CD4-positive, alpha-beta memory T cell (primary cell): Measurements from ENCODE around the gene CTDSP1. TPM values are rescaled to one million over a fixed set of nuclear protein-coding genes. Genes with fewer than 3 reads are reported as not detected.

Source experiments
- CTCF ChIA-PET: fragments of 350-600 bp; sonication (Branson Sonifier 250); formaldehyde crosslinking; loops from one replicate; lab custom pipeline; 2021; ENCODE audit warnings: inconsistent platforms; ENCODE audit not compliant: partially characterized antibody; lab: Charles Lee
- POLR2A ChIA-PET: fragments of 350-600 bp; sonication (Branson Sonifier 250); formaldehyde crosslinking; loops from one replicate; lab custom pipeline; 2021; ENCODE audit not compliant: partially characterized antibody; lab: Charles Lee
- DNase-seq, 5 donors: peaks; one replicate each; pipeline versions ENCODE4 v3.0.0 to v3.0.0-alpha.2; 2020 to 2022; ENCODE audit warnings: mixed read lengths in 1 of 5
- H3K27ac ChIP-seq: one replicate; pipeline ENCODE4 v1.7.0; 2013; ENCODE audit warnings: low read depth, low read length
- H3K27me3 ChIP-seq: 2 replicates; pipeline ENCODE4 v1.7.0; 2013; ENCODE audit warnings: mild to moderate bottlenecking, low read length, moderate library complexity; ENCODE audit not compliant: insufficient read depth
- H3K36me3 ChIP-seq: 2 replicates; pipeline ENCODE4 v1.7.0; 2013; ENCODE audit warnings: mild to moderate bottlenecking, low read length, moderate library complexity; ENCODE audit not compliant: insufficient read depth
- H3K4me1 ChIP-seq: 2 replicates; pipeline ENCODE4 v1.7.0; 2013; ENCODE audit warnings: mild to moderate bottlenecking, low read length, moderate library complexity; ENCODE audit not compliant: insufficient read depth
- H3K4me3 ChIP-seq, 2 donors: one replicate each; pipeline ENCODE4 v1.7.0; 2013; ENCODE audit warnings: low read length in 2 of 2, mild to moderate bottlenecking in 1 of 2
- H3K9me3 ChIP-seq, 2 donors: one replicate each; pipeline ENCODE4 v1.7.0; 2013; ENCODE audit warnings: low read length in 2 of 2, control low read depth in 1 of 2; ENCODE audit not compliant: control insufficient read depth in 1 of 2
- H3K27ac Mint-ChIP-seq, 7 donors: one replicate each; pipeline ENCODE4 v1.8.0; 2020 to 2021; ENCODE audit warnings: mixed read lengths in 7 of 7, mild to moderate bottlenecking in 6 of 7, inconsistent platforms in 3 of 7, moderate library complexity in 3 of 7
- H3K27me3 Mint-ChIP-seq, 2 donors: one replicate each; pipeline ENCODE4 v1.8.0; 2020 to 2021; ENCODE audit warnings: mixed read lengths in 2 of 2
- H3K36me3 Mint-ChIP-seq, 2 donors: one replicate each; pipeline ENCODE4 v1.8.0; 2020 to 2021; ENCODE audit warnings: mixed read lengths in 2 of 2, inconsistent platforms in 1 of 2, mild to moderate bottlenecking in 1 of 2
- H3K4me1 Mint-ChIP-seq, 4 donors: one replicate each; pipeline ENCODE4 v1.8.0; 2020 to 2021; ENCODE audit warnings: mixed read lengths in 4 of 4, mild to moderate bottlenecking in 1 of 4
- H3K4me3 Mint-ChIP-seq, 8 donors: one replicate each; pipeline ENCODE4 v1.8.0; 2020 to 2021; ENCODE audit warnings: mixed read lengths in 8 of 8, mild to moderate bottlenecking in 7 of 8, moderate library complexity in 6 of 8, inconsistent platforms in 3 of 8
- H3K9me3 Mint-ChIP-seq, 8 donors: one replicate each; pipeline ENCODE4 v1.8.0; 2020 to 2021; ENCODE audit warnings: mixed read lengths in 8 of 8, mild to moderate bottlenecking in 5 of 8, inconsistent platforms in 3 of 8, moderate library complexity in 1 of 8
- intact Hi-C: fragments of 100-400 bp; cut with micrococcal nuclease; formaldehyde crosslinking; loops from one replicate; pipeline ENCODE4 v1.15.1; 2023
- polyA plus RNA-seq, 2 donors: library from polyadenylated mRNA; unstranded; fragments of 300-500 nt; fragmentation: Illumina TruSeq; gene quantifications; one replicate each; pipeline ENCODE4 v1.2.3, GENCODE V29; 2021
- total RNA-seq, 2 experiments: library from RNA; stranded (reverse); gene quantifications; one replicate each; pipeline ENCODE4 v1.2.3, GENCODE V29; 2021

CTDSP1 gene, protein sequence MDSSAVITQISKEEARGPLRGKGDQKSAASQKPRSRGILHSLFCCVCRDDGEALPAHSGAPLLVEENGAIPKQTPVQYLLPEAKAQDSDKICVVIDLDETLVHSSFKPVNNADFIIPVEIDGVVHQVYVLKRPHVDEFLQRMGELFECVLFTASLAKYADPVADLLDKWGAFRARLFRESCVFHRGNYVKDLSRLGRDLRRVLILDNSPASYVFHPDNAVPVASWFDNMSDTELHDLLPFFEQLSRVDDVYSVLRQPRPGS
- total RNA-seq = 100 to 1,000 TPM; 182 to 183 TPM
- 10 to 100 TPM; 26.4 to 37.7 TPM for polyA plus RNA-seq

- H3K27ac Mint-ChIP-seq = peak within 1 kb of the TSS; percentile 89 to 100 (median 96)
- Histone ChIP-seq H3K4me1 (peaks cover 73% of the 10 kb centered on the region), H3K27me3 (no peaks in the 10 kb centered on the region), H3K36me3 (peaks cover 25% of the 10 kb centered on the region), H3K27ac (peak within 1 kb of the TSS; percentile 89), H3K4me3 (peak within 1 kb of the TSS; percentile 29 to 97), H3K9me3 (no peaks in the 10 kb centered on the region)
- peaks cover 0 to 3% (median 0%) of the 10 kb centered on the region in 8 donors for H3K9me3 Mint-ChIP-seq
- peaks cover 6 to 38% of the 10 kb centered on the region in 2 donors for H3K36me3 Mint-ChIP-seq
- CTCF ChIA-PET = interaction anchor here (0.6 to 2.1 kb wide), 4 partner anchors 98 to 127 kb away, joined by 3 to 8 read pairs (median 4); no protein-coding TSS in a partner anchor
- intact Hi-C loops = loop anchor here (1.0 to 5.0 kb wide), 6 partner anchors 67 to 853 kb away; partner anchors contain the start of genes ARPC2, BCS1L, CNPPD1 and RETREG2
- H3K4me1 Mint-ChIP-seq = peaks cover 20 to 73% (median 50%) of the 10 kb centered on the region in 4 donors
- POLR2A ChIA-PET = interaction anchor here (0.7 to 4.3 kb wide), 21 partner anchors 16 to 778 kb away, joined by 3 to 26 read pairs (median 4); partner anchors contain the start of genes AAMP, CATIP, PNKD and TMBIM1
- H3K27me3 Mint-ChIP-seq = no peaks in the 10 kb centered on the region
- DNase-seq = peak; percentile 91 to 95 (median 92)
- H3K4me3 Mint-ChIP-seq = peak within 1 kb of the TSS; percentile 92 to 97 (median 94)
These were observed at the start of gene CTDSP1 for GRCh38 chr2:218399391-218400166. Gene CTDSP1, plus strand, starts transcription at chr2:218399868. Its CDS starts 223 bp downstream, at chr2:218400091.

DNA sequence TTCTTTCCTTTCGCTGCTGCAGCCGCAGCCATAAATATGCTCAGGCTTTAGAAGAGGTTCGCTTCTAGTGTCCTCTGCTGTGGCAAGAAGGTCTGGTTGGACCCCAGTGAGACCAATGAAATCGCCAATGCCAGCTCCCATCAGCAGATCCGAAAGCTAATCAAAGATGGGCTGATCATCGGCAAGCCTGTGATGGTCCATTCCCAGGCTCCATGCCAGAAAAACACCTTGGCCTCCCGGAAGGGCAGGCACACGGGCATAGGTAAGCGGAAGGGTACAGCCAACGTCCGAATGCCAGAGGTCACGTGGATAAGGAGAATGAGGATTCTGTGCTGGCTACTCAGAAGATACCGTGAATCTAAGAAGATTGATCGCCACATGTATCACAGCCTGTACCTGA is 45.6 kb upstream of the CTDSP1 start:
- no peaks in the 10 kb centered on the region for H3K27me3 Mint-ChIP-seq
- intact Hi-C loops = no loop called here
- Histone ChIP-seq H3K27me3 (no peaks in the 10 kb centered on the region), H3K36me3 (no peaks in the 10 kb centered on the region), H3K4me1 (peaks cover 6% of the 10 kb centered on the region), H3K9me3 (peaks cover 0 to 7% of the 10 kb centered on the region in 2 donors), H3K4me3 (no peak overlapping the region), H3K27ac (no peak overlapping the region)
- DNase-seq = no peak
- no peak overlapping the region for H3K27ac Mint-ChIP-seq
- H3K36me3 Mint-ChIP-seq = peaks cover 2 to 4% of the 10 kb centered on the region in 2 donors
- CTCF ChIA-PET = interaction anchor here (1.1 to 8.3 kb wide), 5 partner anchors 15 to 81 kb away, joined by 3 to 151 read pairs (median 136); partner anchors contain the start of genes AAMP, PNKD and TMBIM1
- H3K4me1 Mint-ChIP-seq = peaks cover 0 to 2% (median under 1%) of the 10 kb centered on the region in 4 donors
- POLR2A ChIA-PET = interaction anchor here (0.5 kb wide), 1 partner anchor 8 kb away, joined by 4 read pairs; no protein-coding TSS in a partner anchor
- H3K4me3 Mint-ChIP-seq = no peak overlapping the region
- H3K9me3 Mint-ChIP-seq = peaks cover 0 to 27% (median 16%) of the 10 kb centered on the region in 8 donors

DNA sequence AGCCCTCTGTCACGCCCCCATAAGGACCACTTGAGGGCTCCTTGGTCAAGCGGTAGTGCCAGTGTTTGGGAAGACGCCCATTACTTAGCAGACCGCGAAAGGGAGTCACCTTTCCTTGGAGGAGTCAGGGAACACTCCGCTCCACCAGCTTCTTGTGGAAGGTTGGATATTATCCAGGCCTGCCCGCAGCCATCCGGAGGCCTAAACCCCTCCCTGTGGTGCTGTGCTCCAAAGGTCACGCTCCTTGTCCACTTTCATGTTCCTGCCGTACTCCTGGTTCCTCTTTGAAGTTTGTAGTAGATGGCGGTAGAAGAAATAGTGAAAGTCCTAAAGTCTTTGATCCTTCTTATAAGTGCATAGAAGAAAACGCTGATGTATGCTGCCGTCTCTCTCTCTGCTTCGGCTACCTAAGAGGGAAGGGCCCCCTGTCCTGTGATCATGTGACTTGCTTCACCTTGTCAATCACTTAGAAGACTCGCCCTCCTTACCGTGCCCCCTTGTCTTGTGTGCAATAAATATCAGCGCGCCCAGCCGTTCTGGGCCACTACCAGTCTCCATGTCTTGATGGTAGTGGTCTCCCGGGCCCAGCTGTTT is 44.7 kb upstream of the CTDSP1 start:
- Histone ChIP-seq H3K36me3 (no peaks in the 10 kb centered on the region), H3K27ac (no peak overlapping the region), H3K27me3 (no peaks in the 10 kb centered on the region), H3K4me3 (no peak overlapping the region), H3K9me3 (peaks cover 0 to 7% of the 10 kb centered on the region in 2 donors), H3K4me1 (peaks cover 6% of the 10 kb centered on the region)
- H3K4me1 Mint-ChIP-seq = peaks cover 0 to 2% (median under 1%) of the 10 kb centered on the region in 4 donors
- H3K36me3 Mint-ChIP-seq = peaks cover 2 to 4% of the 10 kb centered on the region in 2 donors
- CTCF ChIA-PET = interaction anchor here (0.6 to 8.3 kb wide), 12 partner anchors 10 to 168 kb away, joined by 3 to 151 read pairs (median 12); partner anchors contain the start of genes AAMP, PNKD and TMBIM1
- H3K27ac Mint-ChIP-seq = no peak overlapping the region
- no peak overlapping the region for H3K4me3 Mint-ChIP-seq
- no peaks in the 10 kb centered on the region for H3K27me3 Mint-ChIP-seq
- peaks cover 0 to 24% (median 15%) of the 10 kb centered on the region in 8 donors for H3K9me3 Mint-ChIP-seq
- no peak for DNase-seq
- POLR2A ChIA-PET = interaction anchor here (1.3 to 2.4 kb wide), 2 partner anchors 64 to 68 kb away, joined by 4 to 14 read pairs; no protein-coding TSS in a partner anchor
- intact Hi-C loops = no loop called here

DNA sequence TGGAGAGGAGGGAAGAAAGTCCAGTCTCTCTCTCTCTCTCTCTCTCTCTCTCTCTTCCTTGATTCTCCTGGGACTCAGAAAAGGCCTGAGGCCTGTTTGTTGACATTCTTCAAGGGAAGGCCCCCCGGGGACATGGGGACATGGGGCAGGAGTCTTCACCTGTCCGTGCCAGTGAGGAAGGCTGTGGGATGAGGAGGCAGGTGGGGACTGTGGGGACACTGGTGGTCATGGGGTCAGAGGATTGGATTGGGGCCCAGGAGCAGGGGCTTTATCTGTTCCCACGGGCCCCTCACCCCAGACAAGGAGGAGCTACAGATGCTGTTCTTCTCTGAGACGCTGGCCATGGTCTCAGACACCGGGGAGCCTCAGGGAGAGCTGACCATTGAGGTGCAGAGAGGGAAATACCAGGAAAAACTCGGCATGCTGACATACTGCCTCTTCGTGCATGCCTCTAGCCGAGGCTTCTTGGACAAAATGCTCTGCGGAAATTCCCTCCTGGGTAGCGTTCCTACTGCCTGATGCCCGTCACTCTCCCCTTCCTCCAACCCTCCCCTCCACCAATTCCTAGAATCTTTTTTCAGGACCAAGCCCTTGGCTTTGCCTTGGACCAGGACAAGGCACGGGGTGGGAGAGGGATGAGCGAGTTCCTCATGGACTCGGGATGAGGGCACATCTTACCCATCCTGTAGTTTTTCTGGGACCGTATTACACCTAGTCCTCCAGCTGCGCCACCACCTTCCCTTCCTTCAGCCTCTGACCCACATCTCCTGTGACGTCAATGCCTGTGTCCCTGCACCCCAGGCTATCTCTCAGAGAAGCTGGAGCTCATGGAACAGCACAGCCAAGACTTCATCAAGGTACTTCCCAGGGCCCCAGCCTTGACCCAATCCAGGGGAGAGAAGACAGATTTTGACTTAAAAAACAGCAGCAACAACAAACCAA is 42.2 kb upstream of the CTDSP1 start:
- Mint-ChIP-seq H3K27me3 (no peaks in the 10 kb centered on the region), H3K4me1 (peaks cover 0 to 2% (median under 1%) of the 10 kb centered on the region in 4 donors), H3K9me3 (peaks cover 0 to 4% (median 1%) of the 10 kb centered on the region in 8 donors), H3K4me3 (no peak overlapping the region), H3K27ac (no peak overlapping the region), H3K36me3 (no peaks in the 10 kb centered on the region)
- Histone ChIP-seq H3K4me3 (no peak overlapping the region), H3K27ac (no peak overlapping the region), H3K9me3 (no peaks in the 10 kb centered on the region), H3K27me3 (no peaks in the 10 kb centered on the region), H3K36me3 (no peaks in the 10 kb centered on the region), H3K4me1 (peaks cover 6% of the 10 kb centered on the region)
- no peak for DNase-seq
- ChIA-PET CTCF (interaction anchor here (0.5 to 8.3 kb wide), 29 partner anchors 7 to 381 kb away, joined by 3 to 151 read pairs (median 7); partner anchors contain the start of genes AAMP, PNKD and TMBIM1), POLR2A (interaction anchor here (0.6 to 2.4 kb wide), 15 partner anchors 35 to 172 kb away, joined by 3 to 14 read pairs (median 3); partner anchors contain the start of genes AAMP, CTDSP1 and PNKD)
- intact Hi-C loops = no loop called here

DNA sequence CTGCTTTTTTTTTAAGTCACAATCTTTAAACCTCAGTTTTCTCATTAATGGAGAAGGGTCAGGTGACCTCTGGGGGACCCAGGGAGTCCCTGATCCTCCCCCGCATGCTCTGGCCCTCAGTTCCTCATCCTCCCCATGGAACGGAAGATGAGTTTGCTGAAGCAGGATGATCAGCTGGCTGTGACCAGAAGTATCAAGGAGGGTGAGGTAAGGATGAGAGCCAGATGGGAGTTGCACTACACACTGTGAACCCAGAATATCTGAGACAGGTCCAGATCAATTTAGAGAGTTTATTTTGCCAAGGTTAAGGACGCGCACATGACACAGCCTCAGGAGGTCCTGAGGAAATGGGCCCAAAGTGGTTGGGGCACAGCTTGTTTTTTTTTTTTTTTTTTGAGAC is 39.2 kb upstream of the CTDSP1 start:
- ChIA-PET CTCF (interaction anchor here (0.8 to 8.3 kb wide), 3 partner anchors 29 to 66 kb away, joined by 4 to 151 read pairs (median 32); partner anchors contain the start of gene TMBIM1), POLR2A (no interaction called here)
- Mint-ChIP-seq H3K4me3 (no peak overlapping the region), H3K27me3 (no peaks in the 10 kb centered on the region), H3K36me3 (no peaks in the 10 kb centered on the region), H3K9me3 (no peaks in the 10 kb centered on the region), H3K27ac (no peak overlapping the region), H3K4me1 (peaks cover 0 to 4% (median 2%) of the 10 kb centered on the region in 4 donors)
- Histone ChIP-seq H3K27ac (no peak overlapping the region), H3K9me3 (no peaks in the 10 kb centered on the region), H3K4me3 (no peak overlapping the region), H3K4me1 (peaks cover 6% of the 10 kb centered on the region), H3K36me3 (no peaks in the 10 kb centered on the region), H3K27me3 (no peaks in the 10 kb centered on the region)
- no peak for DNase-seq
- intact Hi-C loops = no loop called here

DNA sequence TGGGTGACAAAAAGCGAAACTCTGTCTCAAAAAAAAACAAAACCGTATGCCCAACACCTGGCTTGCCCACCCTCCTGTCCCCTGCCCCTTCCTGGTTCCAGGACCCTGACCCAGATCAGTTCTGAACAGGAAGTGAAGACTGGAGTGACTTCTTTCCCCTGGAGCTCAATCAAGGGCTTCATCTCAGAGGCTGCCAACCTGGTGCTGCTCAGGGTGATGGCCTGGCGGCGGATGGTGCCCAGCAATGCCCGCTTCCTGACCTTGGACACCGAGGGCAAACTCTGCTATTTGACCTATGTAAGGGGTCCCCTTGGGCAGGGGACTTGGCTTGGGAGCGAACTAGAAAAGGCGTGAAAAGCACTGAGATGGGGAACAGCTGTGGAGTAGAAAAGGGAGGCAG is 37.1 kb upstream of the CTDSP1 start:
- H3K9me3 Mint-ChIP-seq = peaks cover 0 to 3% (median 0%) of the 10 kb centered on the region in 8 donors
- H3K4me1 Mint-ChIP-seq = peaks cover 1 to 13% (median 5%) of the 10 kb centered on the region in 4 donors
- peaks cover 8% of the 10 kb centered on the region for H3K4me1 ChIP-seq
- H3K27ac ChIP-seq = no peak overlapping the region
- H3K4me3 ChIP-seq = no peak overlapping the region
- intact Hi-C loops = no loop called here
- H3K36me3 ChIP-seq = no peaks in the 10 kb centered on the region
- no peaks in the 10 kb centered on the region for H3K36me3 Mint-ChIP-seq
- no peak overlapping the region for H3K4me3 Mint-ChIP-seq
- H3K27me3 Mint-ChIP-seq = no peaks in the 10 kb centered on the region
- CTCF ChIA-PET = interaction anchor here (0.7 to 4.5 kb wide), 5 partner anchors 58 to 121 kb away, joined by 3 to 32 read pairs (median 3); no protein-coding TSS in a partner anchor
- POLR2A ChIA-PET = interaction anchor here (0.6 kb wide), 1 partner anchor 9 kb away, joined by 4 read pairs; no protein-coding TSS in a partner anchor
- H3K27ac Mint-ChIP-seq = peak overlapping the region in 2 of 7 donors; percentile 24 to 43
- peaks cover 0 to 3% of the 10 kb centered on the region in 2 donors for H3K9me3 ChIP-seq
- no peak for DNase-seq
- H3K27me3 ChIP-seq = no peaks in the 10 kb centered on the region
